ENCODE results near the gene CEMP1.
"Not testable (repeated sequence)": the region's sequence is repeated elsewhere in the genome, so short reads cannot be mapped to it uniquely, and the experiment has no call there.

DNA sequence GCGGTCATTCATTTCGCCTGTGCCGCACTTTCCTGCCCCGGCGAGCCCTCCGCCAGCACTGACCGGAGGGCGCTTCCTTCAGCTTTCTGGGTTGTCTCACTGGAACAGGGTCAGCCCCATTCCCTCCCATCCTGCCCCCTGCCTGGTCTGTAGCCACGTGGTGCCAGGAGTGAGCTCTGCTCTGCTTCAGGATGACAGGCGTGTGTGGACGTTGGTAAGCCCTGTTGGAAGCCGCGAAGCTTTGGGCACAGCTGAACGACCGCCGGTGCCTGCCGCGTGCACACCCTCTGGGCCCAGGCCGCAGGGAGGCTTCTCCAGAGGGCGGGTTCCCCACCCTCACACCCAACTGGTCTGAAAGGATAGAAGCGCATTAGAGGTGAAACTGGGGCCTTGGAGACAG is 49.6 kb upstream of the CEMP1 start:
- not testable (repeated sequence) for TF ChIP-seq POLR2A (IDR thresholded peaks at IDR 0.05)
- TF ChIP-seq, protein P1, sequence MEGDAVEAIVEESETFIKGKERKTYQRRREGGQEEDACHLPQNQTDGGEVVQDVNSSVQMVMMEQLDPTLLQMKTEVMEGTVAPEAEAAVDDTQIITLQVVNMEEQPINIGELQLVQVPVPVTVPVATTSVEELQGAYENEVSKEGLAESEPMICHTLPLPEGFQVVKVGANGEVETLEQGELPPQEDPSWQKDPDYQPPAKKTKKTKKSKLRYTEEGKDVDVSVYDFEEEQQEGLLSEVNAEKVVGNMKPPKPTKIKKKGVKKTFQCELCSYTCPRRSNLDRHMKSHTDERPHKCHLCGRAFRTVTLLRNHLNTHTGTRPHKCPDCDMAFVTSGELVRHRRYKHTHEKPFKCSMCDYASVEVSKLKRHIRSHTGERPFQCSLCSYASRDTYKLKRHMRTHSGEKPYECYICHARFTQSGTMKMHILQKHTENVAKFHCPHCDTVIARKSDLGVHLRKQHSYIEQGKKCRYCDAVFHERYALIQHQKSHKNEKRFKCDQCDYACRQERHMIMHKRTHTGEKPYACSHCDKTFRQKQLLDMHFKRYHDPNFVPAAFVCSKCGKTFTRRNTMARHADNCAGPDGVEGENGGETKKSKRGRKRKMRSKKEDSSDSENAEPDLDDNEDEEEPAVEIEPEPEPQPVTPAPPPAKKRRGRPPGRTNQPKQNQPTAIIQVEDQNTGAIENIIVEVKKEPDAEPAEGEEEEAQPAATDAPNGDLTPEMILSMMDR (IDR thresholded peaks at IDR 0.05) = not testable (repeated sequence)

All from uterus (tissue), 2 donors.